Psoas muscle (tissue), 8 donors: ENCODE measurements around the gene FOXN4. TPM values are rescaled to one million over a fixed set of nuclear protein-coding genes. Genes with fewer than 3 reads are reported as not detected.

Experiments
- ATAC-seq, 4 donors: fragments of 200-7000 bp; cut with Tn5 transposase; one replicate each; pipeline ENCODE4 v1.9.1; 2020; ENCODE audit warnings: moderate library complexity in 3 of 4, mild to moderate bottlenecking in 2 of 4
- DNase-seq, 2 donors: peaks; one replicate each; pipeline ENCODE4 v3.0.0-alpha.2; 2020
- H3K27ac ChIP-seq: fragments of 200-600 bp; one replicate; pipeline ENCODE4 v1.8.0; 2022
- H3K27me3 ChIP-seq, 3 donors: fragments of 200-600 bp in 1 of 3; one replicate each; pipeline versions ENCODE4 v1.6.1 to v1.8.0; 2013 to 2022; ENCODE audit warnings: low read length in 2 of 3, mild to moderate bottlenecking in 2 of 3, moderate library complexity in 1 of 3; ENCODE audit not compliant: insufficient read depth in 3 of 3
- H3K36me3 ChIP-seq, 2 donors: fragments of 200-600 bp in 1 of 2; one replicate each; pipeline versions ENCODE4 v1.6.1 to v1.8.0; 2013 to 2022; ENCODE audit warnings: low read depth in 1 of 2, mild to moderate bottlenecking in 1 of 2, moderate library complexity in 1 of 2; ENCODE audit not compliant: insufficient read depth in 1 of 2
- H3K4me1 ChIP-seq: fragments of 200-600 bp; one replicate; pipeline ENCODE4 v1.8.0; 2022
- H3K4me3 ChIP-seq: fragments of 200-600 bp; one replicate; pipeline ENCODE4 v1.8.0; 2022; ENCODE audit warnings: mild to moderate bottlenecking
- H3K9me3 ChIP-seq: fragments of 200-600 bp; one replicate; pipeline ENCODE4 v1.8.0; 2022
- WGBS, 3 donors: extraction: QIAGEN DNeasy Blood & Tissue Kit; methylation state at CpG; one replicate each; pipeline versions ENCODE4 v1.1.6 to v1.1.7; 2013; 5-methylcytosine and 5-hydroxymethylcytosine counted together
- intact Hi-C, 2 donors: fragments of 100-400 bp; cut with DNase I; formaldehyde crosslinking; loops; one replicate each; pipeline versions ENCODE4 v1.11.0 to v1.14.2; 2022
- polyA plus RNA-seq, 3 donors: library from polyadenylated mRNA; stranded (reverse); fragments of 200-250 nt; gene quantifications; one replicate each; pipeline ENCODE4 v1.2.3, GENCODE V29; 2013
- total RNA-seq, 4 donors: library from RNA; stranded (reverse); fragmentation: NEBNext Ultra II Directional in 2 of 4; extraction: Animal tissue kit (Norgen Biotek cat#: 25700) in 2 of 4; gene quantifications; one replicate each; pipeline versions ENCODE4 v1.2.1 to v1.2.4, GENCODE V29; 2021 to 2023
- TF ChIP-seq, protein P1 (sequence below): fragments of 200-600 bp; IDR thresholded peaks from one replicate; pipeline ENCODE4 v1.8.0; 2022; ENCODE audit warnings: antibody characterized with exemption
- donor health status: healthy with polysubstance abuse.
- donor health status: DM: no; HTN: no; CAD: no; lungs with moderate emphysema.
- donor health status: Bipolar disorder and iron deficiency.
- donor health status: healthy.
- donor health status: DM: yes; HTN: yes; CAD: no.
- donor health status: DM: no; HTN: no; CAD: no.
- donor health status: DM: no; HTN: no; CAD: no.
- donor health status: DM: yes; HTN: yes; CAD: no.

Gene FOXN4
- total and polyA plus RNA-seq, 7 donors, result 0.01 to 0.03 TPM; not detected in 5

DNA sequence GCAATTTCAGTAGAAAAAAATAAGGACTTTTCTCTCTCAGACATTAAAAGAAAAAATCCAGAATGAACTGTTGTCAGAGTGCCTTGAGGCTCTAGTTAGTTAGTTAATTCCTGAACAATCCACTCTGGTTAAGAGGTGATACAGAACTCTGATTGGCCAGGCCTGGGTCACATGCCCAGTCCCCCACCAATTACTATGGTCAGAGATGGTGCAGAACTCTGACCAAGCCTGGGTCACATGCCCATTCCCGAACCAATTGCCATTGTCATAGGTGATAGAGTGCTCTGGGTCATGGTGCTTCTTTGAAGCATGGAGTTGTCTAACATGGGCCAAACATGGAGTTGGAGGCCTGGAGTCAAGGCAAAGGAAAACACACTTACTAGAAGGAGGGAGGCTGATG lies 27.5 kb upstream of the FOXN4 start:
- Histone ChIP-seq H3K27ac (no peak overlapping the region), H3K9me3 (no peaks in the 10 kb centered on the region), H3K4me1 (no peaks in the 10 kb centered on the region), H3K4me3 (no peak overlapping the region), H3K27me3 (peaks cover 0 to 1% (median 0%) of the 10 kb centered on the region in 3 donors), H3K36me3 (no peaks in the 10 kb centered on the region)
- intact Hi-C loops, result no loop called here
- DNase-seq (no peak), ATAC-seq (no peak)
- 74 to 85% (median 79%) methylated on average over 1 of the region's 1 CpG for WGBS, 3 donors
- TF ChIP-seq, protein P1, sequence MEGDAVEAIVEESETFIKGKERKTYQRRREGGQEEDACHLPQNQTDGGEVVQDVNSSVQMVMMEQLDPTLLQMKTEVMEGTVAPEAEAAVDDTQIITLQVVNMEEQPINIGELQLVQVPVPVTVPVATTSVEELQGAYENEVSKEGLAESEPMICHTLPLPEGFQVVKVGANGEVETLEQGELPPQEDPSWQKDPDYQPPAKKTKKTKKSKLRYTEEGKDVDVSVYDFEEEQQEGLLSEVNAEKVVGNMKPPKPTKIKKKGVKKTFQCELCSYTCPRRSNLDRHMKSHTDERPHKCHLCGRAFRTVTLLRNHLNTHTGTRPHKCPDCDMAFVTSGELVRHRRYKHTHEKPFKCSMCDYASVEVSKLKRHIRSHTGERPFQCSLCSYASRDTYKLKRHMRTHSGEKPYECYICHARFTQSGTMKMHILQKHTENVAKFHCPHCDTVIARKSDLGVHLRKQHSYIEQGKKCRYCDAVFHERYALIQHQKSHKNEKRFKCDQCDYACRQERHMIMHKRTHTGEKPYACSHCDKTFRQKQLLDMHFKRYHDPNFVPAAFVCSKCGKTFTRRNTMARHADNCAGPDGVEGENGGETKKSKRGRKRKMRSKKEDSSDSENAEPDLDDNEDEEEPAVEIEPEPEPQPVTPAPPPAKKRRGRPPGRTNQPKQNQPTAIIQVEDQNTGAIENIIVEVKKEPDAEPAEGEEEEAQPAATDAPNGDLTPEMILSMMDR, result no peak

DNA sequence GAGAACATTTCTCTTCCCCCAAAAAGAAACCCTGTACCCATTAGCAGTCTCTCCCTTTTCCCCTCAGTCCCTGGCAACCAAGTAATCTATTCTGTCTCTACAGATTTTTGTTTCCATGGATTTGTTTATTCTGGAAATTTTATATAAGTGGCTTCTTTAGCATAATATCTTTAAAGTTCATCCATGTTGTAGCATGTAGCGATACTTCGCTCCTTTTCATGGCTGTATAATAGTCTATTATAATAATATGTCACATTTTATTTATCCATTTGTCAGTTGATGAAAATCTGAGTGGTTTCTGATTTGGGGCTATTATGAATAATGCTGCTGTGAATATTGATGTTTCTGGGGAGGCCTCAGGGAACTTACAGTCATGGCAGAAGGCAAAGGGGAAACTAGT lies 25.8 kb upstream of the FOXN4 start:
- WGBS, 3 donors, result 97 to 99% (median 99%) methylated on average over 2 of the region's 2 CpGs
- DNase-seq, result no peak
- Histone ChIP-seq H3K9me3 (no peaks in the 10 kb centered on the region), H3K4me1 (no peaks in the 10 kb centered on the region), H3K36me3 (no peaks in the 10 kb centered on the region), H3K4me3 (no peak overlapping the region), H3K27ac (no peak overlapping the region), H3K27me3 (no peaks in the 10 kb centered on the region)
- TF ChIP-seq, protein P1, result no peak
- intact Hi-C loops, result no loop called here
- no peak for ATAC-seq

- intact Hi-C loops, result no loop called here
- Histone ChIP-seq H3K27me3 (no peaks in the 10 kb centered on the region), H3K9me3 (no peaks in the 10 kb centered on the region), H3K4me3 (no peak overlapping the region), H3K27ac (no peak overlapping the region), H3K36me3 (no peaks in the 10 kb centered on the region), H3K4me1 (no peaks in the 10 kb centered on the region)
- WGBS, 3 donors, result 40 to 44% (median 42%) methylated on average over 7 of the region's 7 CpGs
- ATAC-seq (no peak), DNase-seq (no peak)
- TF ChIP-seq, protein P1, result no peak
Observed at GRCh38 chr12:109331301-109331952, 22.3 kb upstream of the FOXN4 start.

DNA sequence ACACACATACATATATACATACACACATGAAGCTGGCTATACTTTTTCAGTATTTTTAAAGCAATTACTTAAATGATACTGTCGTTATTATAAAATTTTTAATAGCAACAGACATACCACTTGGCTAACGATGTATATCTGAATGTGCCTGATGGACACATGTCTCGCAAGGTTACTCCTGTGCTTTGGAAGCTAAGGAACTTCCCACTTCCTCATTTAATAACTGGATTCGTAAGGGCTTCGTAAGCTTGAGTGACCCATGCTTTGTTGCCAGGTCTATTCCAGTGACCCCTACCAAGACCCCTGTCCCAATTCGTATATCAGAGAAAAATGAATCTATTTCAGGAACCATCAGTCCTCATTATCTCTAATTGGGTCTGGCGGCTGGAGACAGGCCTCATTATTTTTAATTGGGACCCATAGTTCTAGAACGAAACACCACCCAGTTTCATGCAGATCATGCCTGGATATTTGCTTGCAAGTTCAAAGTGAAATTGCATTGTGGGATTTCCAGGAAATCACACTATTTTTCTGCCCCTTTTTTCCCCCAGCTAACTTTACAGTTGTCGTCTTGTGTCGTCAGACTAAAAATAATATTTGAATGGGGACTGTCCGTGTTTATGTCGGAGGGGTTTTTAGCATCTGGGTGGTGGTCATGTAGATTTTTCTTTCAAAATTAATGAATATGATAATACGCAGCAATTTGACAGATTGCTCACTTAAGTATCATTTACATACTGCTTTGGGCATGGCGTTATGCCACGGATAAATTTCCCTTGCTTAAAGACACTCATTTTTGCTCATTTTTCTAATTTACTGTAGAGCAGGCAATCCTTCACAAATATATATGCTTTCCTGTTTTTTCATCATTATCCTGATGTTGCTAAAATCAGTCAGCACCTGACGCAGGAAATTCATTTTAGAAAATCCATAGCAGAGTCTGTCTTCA lies 21.5 kb upstream of the FOXN4 start:
- Histone ChIP-seq H3K27me3 (no peaks in the 10 kb centered on the region), H3K36me3 (no peaks in the 10 kb centered on the region), H3K9me3 (no peaks in the 10 kb centered on the region), H3K4me3 (no peak overlapping the region), H3K4me1 (no peaks in the 10 kb centered on the region), H3K27ac (no peak overlapping the region)
- TF ChIP-seq, protein P1, result no peak
- intact Hi-C loops, result no loop called here
- 87 to 90% (median 88%) methylated on average over 16 of the region's 16 CpGs for WGBS, 3 donors
- DNase-seq (no peak), ATAC-seq (no peak)
